GM12865 (cell line): ENCODE results near the gene PTPDC1.
"Not testable (repeated sequence)": the region's sequence is repeated elsewhere in the genome, so short reads cannot be mapped to it uniquely, and the experiment has no call there.

Experiments
- DNase-seq: peaks from one replicate; pipeline ENCODE4 v3.0.0; 2010; ENCODE audit warnings: low read depth
- H3K4me3 ChIP-seq: 2 replicates; pipeline ENCODE4 v1.5.1; 2011; ENCODE audit warnings: mild to moderate bottlenecking, low read depth, low read length, control low read depth
- TF ChIP-seq, protein P1 (sequence below): IDR thresholded peaks from 2 replicates; pipeline ENCODE4 v1.5.1; 2011; ENCODE audit warnings: low read length, control low read depth, low read depth, inconsistent platforms; ENCODE audit not compliant: insufficient read depth; ENCODE audit errors: missing control alignments

PTPDC1 gene

DNA sequence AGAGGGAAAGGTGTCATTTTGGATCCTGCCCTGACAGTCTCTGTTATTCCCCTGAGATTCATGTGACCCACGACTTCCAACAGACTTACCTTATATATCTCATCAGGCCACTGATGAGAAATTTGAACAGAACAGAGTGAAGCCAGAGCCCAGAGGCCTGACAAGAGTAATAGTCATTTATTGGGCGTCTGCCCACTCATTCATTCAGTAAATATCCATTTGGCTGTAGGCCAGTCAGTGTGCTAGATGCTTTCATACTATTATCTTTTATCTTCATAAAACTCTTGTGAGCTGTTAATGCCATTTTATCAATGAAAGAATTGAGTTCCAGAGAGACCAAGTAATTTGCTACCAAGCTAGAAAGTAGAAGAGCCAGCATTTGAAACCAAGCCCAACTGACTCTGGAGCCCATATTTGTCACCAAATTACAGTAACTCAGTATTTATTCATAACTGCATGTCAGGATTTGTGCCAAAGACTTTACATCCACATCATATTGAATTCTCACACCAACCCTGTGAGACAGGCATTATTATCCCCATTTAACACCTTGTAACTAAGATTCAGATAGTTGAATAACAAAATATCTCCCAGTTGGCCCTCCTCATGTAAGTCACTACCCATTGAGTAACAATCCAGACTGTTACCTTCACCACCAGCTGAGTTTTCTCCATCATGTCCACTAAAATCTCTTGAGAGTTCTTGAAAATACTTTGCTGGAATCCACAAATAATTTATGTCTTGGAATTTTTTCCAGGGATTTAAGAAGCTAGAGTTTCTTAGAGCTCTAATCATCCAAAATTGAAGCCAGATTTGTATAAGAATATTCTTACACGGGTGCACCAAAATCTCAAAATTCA is 2.5 kb downstream of the PTPDC1 start:
- DNase-seq: no peak
- H3K4me3 ChIP-seq: no peak overlapping the region
- TF ChIP-seq, protein P1, sequence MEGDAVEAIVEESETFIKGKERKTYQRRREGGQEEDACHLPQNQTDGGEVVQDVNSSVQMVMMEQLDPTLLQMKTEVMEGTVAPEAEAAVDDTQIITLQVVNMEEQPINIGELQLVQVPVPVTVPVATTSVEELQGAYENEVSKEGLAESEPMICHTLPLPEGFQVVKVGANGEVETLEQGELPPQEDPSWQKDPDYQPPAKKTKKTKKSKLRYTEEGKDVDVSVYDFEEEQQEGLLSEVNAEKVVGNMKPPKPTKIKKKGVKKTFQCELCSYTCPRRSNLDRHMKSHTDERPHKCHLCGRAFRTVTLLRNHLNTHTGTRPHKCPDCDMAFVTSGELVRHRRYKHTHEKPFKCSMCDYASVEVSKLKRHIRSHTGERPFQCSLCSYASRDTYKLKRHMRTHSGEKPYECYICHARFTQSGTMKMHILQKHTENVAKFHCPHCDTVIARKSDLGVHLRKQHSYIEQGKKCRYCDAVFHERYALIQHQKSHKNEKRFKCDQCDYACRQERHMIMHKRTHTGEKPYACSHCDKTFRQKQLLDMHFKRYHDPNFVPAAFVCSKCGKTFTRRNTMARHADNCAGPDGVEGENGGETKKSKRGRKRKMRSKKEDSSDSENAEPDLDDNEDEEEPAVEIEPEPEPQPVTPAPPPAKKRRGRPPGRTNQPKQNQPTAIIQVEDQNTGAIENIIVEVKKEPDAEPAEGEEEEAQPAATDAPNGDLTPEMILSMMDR: no peak

- DNase-seq, H3K4me3 ChIP-seq: not testable (repeated sequence)
Measured at GRCh38 chr9:94094219-94095145, 10.2 kb downstream of the PTPDC1 start.

DNA sequence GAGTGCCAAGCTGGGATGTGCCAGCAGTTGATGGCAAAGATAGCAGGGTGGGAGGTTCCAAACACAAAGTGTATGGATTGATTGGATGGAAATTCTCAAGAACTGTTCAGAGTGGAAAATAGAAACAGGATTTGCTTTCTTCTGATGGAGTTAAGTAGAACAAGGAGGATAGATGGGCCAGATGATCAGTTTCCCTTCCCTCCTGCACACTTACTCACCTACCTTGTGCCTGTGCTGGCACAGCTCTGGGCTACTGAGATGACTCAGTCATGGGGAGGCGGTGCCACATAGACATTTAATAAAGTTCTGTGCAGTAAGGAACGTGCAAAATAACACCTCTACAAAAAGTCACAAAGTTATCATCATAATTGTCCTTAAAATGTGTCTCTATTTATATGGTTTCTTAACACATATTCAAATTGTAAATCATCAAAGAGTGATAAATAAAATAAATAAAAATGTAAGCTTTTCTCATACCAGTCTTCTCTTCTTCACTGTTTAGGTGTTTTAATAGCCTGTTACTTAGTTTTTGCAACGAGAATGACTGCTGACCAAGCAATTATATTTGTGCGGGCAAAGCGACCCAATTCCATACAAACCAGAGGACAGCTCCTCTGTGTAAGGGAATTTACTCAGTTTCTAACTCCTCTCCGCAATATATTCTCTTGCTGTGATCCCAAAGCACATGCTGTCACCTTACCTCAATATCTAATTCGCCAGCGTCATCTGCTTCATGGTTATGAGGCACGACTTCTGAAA is 12.7 kb downstream of the PTPDC1 start:
- H3K4me3 ChIP-seq: no peak overlapping the region
- DNase-seq: no peak
- TF ChIP-seq, protein P1: no peak

- H3K4me3 ChIP-seq: no peak overlapping the region
- TF ChIP-seq, protein P1: no peak
- DNase-seq: no peak
Measured at GRCh38 chr9:94097788-94098414, 13.6 kb downstream of the PTPDC1 start.

GRCh38 chr9:94100152-94100879 is 16.1 kb downstream of the PTPDC1 start:
- TF ChIP-seq, protein P1: no peak
- no peak overlapping the region for H3K4me3 ChIP-seq
- no peak for DNase-seq

DNA sequence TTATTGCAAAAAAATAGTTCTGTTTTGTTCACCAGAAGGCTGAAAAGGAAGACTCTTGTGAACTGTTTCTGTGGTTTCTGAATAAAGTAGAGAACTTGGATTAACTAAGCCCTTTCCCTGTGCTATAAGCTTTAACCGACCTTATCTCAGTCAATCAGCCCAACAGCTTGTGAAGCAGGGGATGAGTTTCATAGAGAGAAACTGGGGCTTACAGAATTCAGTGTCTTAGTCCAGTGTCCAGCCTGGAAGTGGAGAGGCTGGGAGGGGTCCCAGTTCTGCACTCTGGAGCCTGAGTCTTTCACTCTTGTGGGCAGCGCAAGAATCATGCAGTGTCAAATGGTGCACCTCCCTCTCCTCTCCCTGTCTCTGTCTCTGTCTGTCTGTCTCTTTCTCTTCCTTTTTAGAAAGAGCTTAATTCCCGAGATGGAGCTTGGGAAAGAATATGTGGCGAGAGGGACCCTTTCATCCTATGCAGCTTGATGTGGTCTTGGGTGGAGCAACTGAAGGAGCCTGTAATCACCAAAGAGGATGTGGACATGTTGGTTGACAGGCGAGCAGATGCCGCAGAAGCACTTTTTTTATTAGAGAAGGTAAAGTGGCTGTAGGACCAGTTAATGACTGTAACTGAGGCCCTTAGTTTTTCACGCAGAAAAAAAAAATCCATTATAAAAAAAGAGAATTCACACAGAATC is 17.0 kb downstream of the PTPDC1 start:
- no peak for DNase-seq
- no peak overlapping the region for H3K4me3 ChIP-seq
- TF ChIP-seq, protein P1: no peak
